ENCODE results near the gene FRMD5.
"Not testable (repeated sequence)": the region's sequence is repeated elsewhere in the genome, so short reads cannot be mapped to it uniquely, and the experiment has no call there.

The FRMD5 gene

GRCh38 chr15:43845421-43845820 is 349.6 kb downstream of the FRMD5 start:
- H3K4me3 Mint-ChIP-seq, result no peak overlapping the region
- no peak for ATAC-seq
- DNase-seq (ENCODE audit: low spot score in 2 of 2), result no peak
- no peaks in the 10 kb centered on the region for H3K4me1 Mint-ChIP-seq
- H3K9me3 Mint-ChIP-seq, result no peaks in the 10 kb centered on the region
- no peak overlapping the region for H3K27ac Mint-ChIP-seq
- peaks cover 100% of the 10 kb centered on the region for H3K36me3 Mint-ChIP-seq

- H3K4me3 Mint-ChIP-seq, result peak overlapping the region; percentile 42
- DNase-seq (ENCODE audit: low spot score in 2 of 2); H3K9me3 Mint-ChIP-seq; ATAC-seq: not testable (repeated sequence)
- H3K4me1 Mint-ChIP-seq, result peaks cover 37% of the 10 kb centered on the region
- H3K27ac Mint-ChIP-seq, result peak overlapping the region; percentile 32
- peaks cover 100% of the 10 kb centered on the region for H3K36me3 Mint-ChIP-seq
These were observed 362.6 kb downstream of the FRMD5 start for GRCh38 chr15:43832485-43832884.

- H3K36me3 Mint-ChIP-seq, result peaks cover 92% of the 10 kb centered on the region
- H3K4me1 Mint-ChIP-seq, result peaks cover 46% of the 10 kb centered on the region
- DNase-seq (ENCODE audit: low spot score in 2 of 2); ATAC-seq; H3K9me3 Mint-ChIP-seq: not testable (repeated sequence)
- H3K4me3 Mint-ChIP-seq, result peak overlapping the region; percentile 42
- peak overlapping the region; percentile 32 for H3K27ac Mint-ChIP-seq
These were observed 363.5 kb downstream of the FRMD5 start for GRCh38 chr15:43831519-43832052.

GRCh38 chr15:43830691-43831275 is 364.3 kb downstream of the FRMD5 start:
- not testable (repeated sequence) for ATAC-seq; H3K27ac Mint-ChIP-seq; H3K9me3 Mint-ChIP-seq; DNase-seq (ENCODE audit: low spot score in 2 of 2)
- Mint-ChIP-seq H3K4me1 (peaks cover 46% of the 10 kb centered on the region), H3K36me3 (peaks cover 84% of the 10 kb centered on the region), H3K4me3 (peak overlapping the region; percentile 91)

GRCh38 chr15:43829951-43830540 is 365.0 kb downstream of the FRMD5 start:
- Mint-ChIP-seq H3K36me3 (peaks cover 77% of the 10 kb centered on the region), H3K27ac (peak overlapping the region; percentile 96), H3K4me3 (peak overlapping the region; percentile 91), H3K4me1 (peaks cover 46% of the 10 kb centered on the region)
- not testable (repeated sequence) for DNase-seq (ENCODE audit: low spot score in 2 of 2); ATAC-seq; H3K9me3 Mint-ChIP-seq

GRCh38 chr15:43828061-43828657 is 366.9 kb downstream of the FRMD5 start:
- Mint-ChIP-seq H3K9me3 (no peaks in the 10 kb centered on the region), H3K4me1 (peaks cover 53% of the 10 kb centered on the region), H3K36me3 (peaks cover 67% of the 10 kb centered on the region), H3K27ac (peak overlapping the region; percentile 96), H3K4me3 (peak overlapping the region; percentile 91)
- peak in 1 of 2 donors; percentile 59 for DNase-seq (ENCODE audit: low spot score in 2 of 2)
- peak; percentile 53 for ATAC-seq

- peaks cover 52% of the 10 kb centered on the region for H3K4me1 Mint-ChIP-seq
- ATAC-seq (peak; percentile 83), DNase-seq (ENCODE audit: low spot score in 2 of 2) (peak; percentile 67 to 87)
- no peaks in the 10 kb centered on the region for H3K9me3 Mint-ChIP-seq
- peaks cover 63% of the 10 kb centered on the region for H3K36me3 Mint-ChIP-seq
- peak within 1 kb of the TSS; percentile 96 for H3K27ac Mint-ChIP-seq
- peak within 1 kb of the TSS; percentile 91 for H3K4me3 Mint-ChIP-seq
These were observed 368.3 kb downstream of the FRMD5 start, which contains the start of gene WDR76 for GRCh38 chr15:43826508-43827341. Gene WDR76 (plus strand): TSS chr15:43827002. CDS start chr15:43827033, 31 bp downstream.

- H3K4me3 Mint-ChIP-seq, result peak overlapping the region; percentile 91
- peaks cover 55% of the 10 kb centered on the region for H3K4me1 Mint-ChIP-seq
- H3K27ac Mint-ChIP-seq, result peak overlapping the region; percentile 96
These were observed 369.0 kb downstream of the FRMD5 start for GRCh38 chr15:43826029-43826507.

GRCh38 chr15:43825305-43825704 is 369.8 kb downstream of the FRMD5 start:
- DNase-seq (ENCODE audit: low spot score in 2 of 2); H3K9me3 Mint-ChIP-seq; ATAC-seq: not testable (repeated sequence)
- Mint-ChIP-seq H3K4me1 (peaks cover 57% of the 10 kb centered on the region), H3K27ac (peak overlapping the region; percentile 96), H3K4me3 (peak overlapping the region; percentile 91), H3K36me3 (peaks cover 63% of the 10 kb centered on the region)

More at GRCh38 chr15:43826029-43826507, 369.0 kb downstream of the FRMD5 start:
- no peaks in the 10 kb centered on the region for H3K9me3 Mint-ChIP-seq
- DNase-seq (ENCODE audit: low spot score in 2 of 2) (no peak), ATAC-seq (no peak)
- H3K36me3 Mint-ChIP-seq, result peaks cover 63% of the 10 kb centered on the region

GRCh38 chr15:43824302-43825246 is 370.5 kb downstream of the FRMD5 start, which contains the start of gene MFAP1:
Gene MFAP1 (minus strand): TSS chr15:43824690. CDS start chr15:43824569, 121 bp downstream.
- Mint-ChIP-seq H3K4me3 (peak within 1 kb of the TSS; percentile 91), H3K36me3 (peaks cover 60% of the 10 kb centered on the region), H3K4me1 (peaks cover 51% of the 10 kb centered on the region), H3K9me3 (no peaks in the 10 kb centered on the region), H3K27ac (peak within 1 kb of the TSS; percentile 96)
- ATAC-seq (peak; percentile 91), DNase-seq (ENCODE audit: low spot score in 2 of 2) (peak; percentile 74 to 93)

GRCh38 chr15:43821505-43821904 is 373.6 kb downstream of the FRMD5 start:
- Mint-ChIP-seq H3K4me3 (peak overlapping the region; percentile 91), H3K4me1 (peaks cover 27% of the 10 kb centered on the region), H3K9me3 (no peaks in the 10 kb centered on the region), H3K27ac (no peak overlapping the region), H3K36me3 (peaks cover 67% of the 10 kb centered on the region)
- no peak for ATAC-seq
- no peak for DNase-seq (ENCODE audit: low spot score in 2 of 2)
